HepG2 (cell line): Measurements from ENCODE around the gene CMIP. TPM values are rescaled to one million over a fixed set of nuclear protein-coding genes. Genes with fewer than 3 reads are reported as not detected.
A peak's percentile ranks its signal among the peaks of the same experiment; 100 is the strongest.

Experiments
- FOSL2 ChIP-seq: sonication (generic); formaldehyde crosslinking; IDR thresholded peaks from 2 replicates; pipeline ENCODE4 v1.4.0; 2020; ENCODE audit warnings: missing genetic modification reagents
- HNF1B ChIP-seq: sonication (generic); formaldehyde crosslinking; IDR thresholded peaks from 2 replicates; pipeline ENCODE4 v1.5.1; 2020; ENCODE audit warnings: mild to moderate bottlenecking, moderate library complexity, missing genetic modification reagents
- KAT7 ChIP-seq: IDR thresholded peaks from 2 replicates; pipeline ENCODE4 v1.6.1; 2018; ENCODE audit warnings: borderline replicate concordance, missing compliant biosample characterization
- MTA1 ChIP-seq: sonication (generic); formaldehyde crosslinking; IDR thresholded peaks from 2 replicates; pipeline ENCODE4 v1.4.0; 2020; ENCODE audit warnings: missing genetic modification reagents, mild to moderate bottlenecking, borderline replicate concordance
- MYNN ChIP-seq: sonication (generic); formaldehyde crosslinking; IDR thresholded peaks from 2 replicates; pipeline ENCODE4 v1.4.0; 2020; ENCODE audit warnings: mild to moderate bottlenecking, low read depth, missing genetic modification reagents
- RBM22 ChIP-seq: fragments of 200-400 bp; formaldehyde crosslinking; optimal IDR thresholded peaks from 2 replicates; pipeline ENCODE3; 2017; ENCODE audit warnings: mild to moderate bottlenecking, low read length, moderate library complexity
- SIN3B ChIP-seq: fragments of 150-350 bp; IDR thresholded peaks from 2 replicates; pipeline ENCODE4 v1.6.1; 2014; ENCODE audit warnings: low read length
- TEAD3 ChIP-seq: optimal IDR thresholded peaks from 2 replicates; pipeline ENCODE3; 2016; ENCODE audit warnings: borderline replicate concordance
- TERF1 ChIP-seq: sonication (generic); formaldehyde crosslinking; IDR thresholded peaks from 2 replicates; pipeline ENCODE4 v1.8.0; 2022; ENCODE audit warnings: mild to moderate bottlenecking, missing genetic modification reagents, moderate library complexity
- U2AF1 ChIP-seq: fragments of 200-400 bp; formaldehyde crosslinking; optimal IDR thresholded peaks from 2 replicates; pipeline ENCODE3; 2017; ENCODE audit warnings: mild to moderate bottlenecking, low read depth, low read length
- ZBTB46 ChIP-seq: sonication (generic); formaldehyde crosslinking; IDR thresholded peaks from 2 replicates; pipeline ENCODE4 v1.4.0; 2020; ENCODE audit warnings: mild to moderate bottlenecking, missing genetic modification reagents, borderline replicate concordance
- ZFP91 ChIP-seq: sonication (generic); formaldehyde crosslinking; IDR thresholded peaks from 2 replicates; pipeline ENCODE4 v1.9.0; 2022; ENCODE audit warnings: missing genetic modification reagents, mild to moderate bottlenecking, borderline replicate concordance
- ZNF12 ChIP-seq: sonication (generic); formaldehyde crosslinking; IDR thresholded peaks from 2 replicates; pipeline ENCODE4 v1.5.0; 2020; ENCODE audit warnings: missing genetic modification reagents
- ZNF230 ChIP-seq: sonication (generic); formaldehyde crosslinking; IDR thresholded peaks from 2 replicates; pipeline ENCODE4 v1.4.0; 2020; ENCODE audit warnings: mild to moderate bottlenecking, missing genetic modification reagents
- ZNF382 ChIP-seq: sonication (generic); formaldehyde crosslinking; IDR thresholded peaks from 2 replicates; pipeline ENCODE4 v1.5.0; 2020; ENCODE audit warnings: missing genetic modification reagents, mild to moderate bottlenecking, borderline replicate concordance
- ZNF44 ChIP-seq: sonication (generic); formaldehyde crosslinking; IDR thresholded peaks from 2 replicates; pipeline ENCODE4 v1.5.1; 2020; ENCODE audit warnings: mild to moderate bottlenecking, missing genetic modification reagents
- ZNF460 ChIP-seq: sonication (generic); formaldehyde crosslinking; IDR thresholded peaks from 2 replicates; pipeline ENCODE4 v1.5.1; 2020; ENCODE audit warnings: missing genetic modification reagents, mild to moderate bottlenecking, borderline replicate concordance
- ZNF644 ChIP-seq: IDR thresholded peaks from 2 replicates; pipeline ENCODE4 v1.6.1; 2016; ENCODE audit warnings: low read depth
- polyA plus RNA-seq, 8 experiments: library from polyadenylated mRNA; depleted of rRNA in 3 of 8; stranded (reverse) in 7 of 8; unstranded in 1 of 8; fragments of >200 nt; fragmentation: Illumina TruSeq in 4 of 8; extraction: Trizol in 4 of 8; gene quantifications; 2 replicates each; pipeline versions ENCODE4 v1.2.1 to v1.2.3, GENCODE V29; 2011 to 2016; ENCODE audit warnings: low read depth in 4 of 8, missing spikeins in 1 of 8, mixed read lengths in 1 of 8; ENCODE audit not compliant: insufficient read depth in 1 of 8
- total RNA-seq, 5 experiments: library from RNA; depleted of rRNA; stranded (reverse); fragments of >200 nt; fragmentation: Illumina TruSeq; extraction: Trizol; gene quantifications; 2 replicates each; pipeline ENCODE4 v1.2.3, GENCODE V29; 2016; ENCODE audit warnings: low read depth in 1 of 5

The CMIP gene
- total and polyA plus RNA-seq, 2 of the 13 experiments (the other 11 are each of a cell fraction or from before 2014, with no cell fraction given) = 10.9 to 18.1 TPM

GRCh38 chr16:81711657-81712319 is 267.2 kb downstream of the CMIP start (continued):
- TF ChIP-seq U2AF1 (no peak), HNF1B (CRISPR knock-in tag) (peak; percentile 25; the same call in 1 of the 2 replicates), RBM22 (peak; percentile 97), ZFP91 (CRISPR knock-in tag) (0 out of 2 replicates have a peak, but pooled peaks have one; percentile 16), ZNF44 (no peak), MYNN (no peak), TEAD3 (peak; percentile 23), ZNF230 (CRISPR knock-in tag) (no peak), KAT7 (CRISPR knock-in tag) (no peak), ZNF644 (CRISPR knock-in tag) (no peak), SIN3B (no peak), TERF1 (CRISPR knock-in tag) (no peak), ZNF12 (CRISPR knock-in tag) (no peak), MTA1 (CRISPR knock-in tag) (no peak), ZBTB46 (CRISPR knock-in tag) (no peak), ZNF382 (CRISPR knock-in tag) (no peak), FOSL2 (CRISPR knock-in tag) (0 out of 2 replicates have a peak, but pooled peaks have one; percentile 18), ZNF460 (CRISPR knock-in tag) (no peak)
